ENCODE results near the gene RHOF. TPM values are rescaled to one million over a fixed set of nuclear protein-coding genes. Genes with fewer than 3 reads are reported as not detected.

RHOF gene
- total and polyA plus RNA-seq, 2 of the 8 experiments (the other 6 are each of a cell fraction or from before 2014, with no cell fraction given) = 23.8 to 31.9 TPM

DNA sequence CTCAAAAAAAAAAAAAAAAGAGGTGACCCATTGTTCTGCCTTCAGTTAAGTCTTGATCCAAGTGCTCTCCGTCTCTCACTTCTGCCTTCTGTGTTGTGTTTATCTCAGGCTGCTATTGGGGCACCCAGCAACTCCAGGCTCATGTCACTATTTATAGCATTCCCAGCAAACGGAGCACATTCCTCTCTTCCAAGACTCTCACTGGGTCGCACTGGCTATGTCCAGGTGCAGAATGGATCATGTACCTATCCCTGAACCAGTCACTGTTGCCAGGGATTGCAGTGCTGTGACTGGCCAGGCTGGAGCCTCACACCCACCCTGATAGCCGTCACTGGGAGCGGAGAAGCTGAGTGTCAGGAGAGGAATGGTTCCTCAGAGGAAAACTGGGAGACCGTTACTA, 31.2 kb downstream of the RHOF start:
- Histone ChIP-seq H4K20me1 (replicated peaks in 1 of 2; ENCODE audit: control insufficient read depth in 1 of 2, insufficient read depth in 2 of 2, low read length in 2 of 2) (peaks cover 0 to 3% of the 10 kb centered on the region in 2 experiments), H3K27me3 (replicated peaks in 1 of 4; ENCODE audit: control insufficient read depth in 3 of 4, extremely low read depth in 1 of 4, insufficient read depth in 3 of 4, low read length in 3 of 4) (no peaks in the 10 kb centered on the region), H3K36me3 (ENCODE audit: control insufficient read depth in 2 of 4, insufficient read depth in 4 of 4, low read length in 3 of 4) (peaks cover 0 to 11% (median 3%) of the 10 kb centered on the region in 4 experiments; a peak in 5 of 8 replicates), H2BK5ac (ENCODE audit: low read depth, low read length) (no peak overlapping the region; the same call in 1 of the 2 replicates), H3K79me1 (ENCODE audit: low read depth, low read length) (no peaks in the 10 kb centered on the region), H2BK15ac (ENCODE audit: low read length) (no peak overlapping the region), H3K14ac (ENCODE audit: insufficient read length) (no peak overlapping the region), H3K4me2 (ENCODE audit: insufficient read depth in 1 of 2, low read depth in 2 of 2, low read length in 2 of 2) (no peak overlapping the region), H3K23ac (ENCODE audit: insufficient read length) (no peak overlapping the region), H3K4ac (replicated peaks; ENCODE audit: insufficient read length, low read depth, low read length) (no peak overlapping the region), H3K9ac (replicated peaks in 1 of 4; ENCODE audit: extremely low read depth in 1 of 4, low read depth in 3 of 4, low read length in 3 of 4) (no peak overlapping the region), H2AFZ (ENCODE audit: low read length) (no peak overlapping the region), H3K56ac (replicated peaks; ENCODE audit: insufficient read length, low read depth, low read length) (no peak overlapping the region), H4K8ac (ENCODE audit: extremely low read depth, insufficient read depth, low read length) (no peak overlapping the region), H4K5ac (ENCODE audit: insufficient read length, low read depth, low read length) (no peak overlapping the region), H2AK5ac (ENCODE audit: low read depth, low read length) (no peak overlapping the region), H3K18ac (ENCODE audit: extremely low read depth, low read length) (no peak overlapping the region), H3K23me2 (ENCODE audit: low read depth, low read length) (no peaks in the 10 kb centered on the region), H3K4me1 (replicated peaks in 1 of 4; ENCODE audit: control insufficient read depth in 3 of 4, insufficient read depth in 4 of 4, low read length in 3 of 4) (no peaks in the 10 kb centered on the region; a peak in 2 of 7 replicates), H3K4me3 (ENCODE audit: extremely low read depth in 1 of 4, insufficient read depth in 2 of 4, low read depth in 3 of 4, low read length in 4 of 4) (no peak overlapping the region), H2BK120ac (replicated peaks; ENCODE audit: low read depth, low read length) (no peak overlapping the region), H2BK12ac (ENCODE audit: low read depth, low read length) (no peak overlapping the region), H3K79me2 (ENCODE audit: control insufficient read depth in 1 of 2, insufficient read depth in 2 of 2, low read length in 2 of 2) (no peaks in the 10 kb centered on the region), H2BK20ac (ENCODE audit: low read length) (no peak overlapping the region), H4K91ac (replicated peaks; ENCODE audit: insufficient read length, low read length) (no peak overlapping the region), H3K9me3 (ENCODE audit: insufficient read depth in 2 of 2, low read depth in 1 of 2, low read length in 1 of 2) (no peaks in the 10 kb centered on the region), H3K27ac (ENCODE audit: low read depth, low read length) (no peak overlapping the region)
- TF ChIP-seq ZNF274 (IDR thresholded peaks at IDR 0.05; ENCODE audit: borderline replicate concordance, extremely low read depth, low read length) = no peak
- TF ChIP-seq KDM4A (IDR thresholded peaks at IDR 0.05; ENCODE audit: low read depth, low read length, severe bottlenecking) = no peak
- TF ChIP-seq RNF2 (IDR thresholded peaks at IDR 0.05; ENCODE audit: borderline replicate concordance, low read depth, low read length, missing control alignments, poor library complexity, severe bottlenecking) = no peak
- TF ChIP-seq POLR2AphosphoS5 (IDR thresholded peaks at IDR 0.05; ENCODE audit: low read depth, low read length) = no peak
- no peak for TF ChIP-seq CHD1 (IDR thresholded peaks at IDR 0.05; ENCODE audit: low read depth, low read length)
- TF ChIP-seq JUND (IDR thresholded peaks at IDR 0.05; ENCODE audit: low read length) = no peak
- TF ChIP-seq RFX5 (IDR thresholded peaks at IDR 0.05; ENCODE audit: borderline replicate concordance, low read depth, low read length) = no peak
- TF ChIP-seq FOSL1 (IDR thresholded peaks at IDR 0.05; ENCODE audit: insufficient read depth, low read depth, low read length) = no peak
- no peak for TF ChIP-seq TCF12 (IDR thresholded peaks at IDR 0.05; ENCODE audit: low read depth, low read length)
- TF ChIP-seq CREB1 (IDR thresholded peaks at IDR 0.05) = no peak
- no peak for TF ChIP-seq SP4 (IDR thresholded peaks at IDR 0.05; ENCODE audit: low read length)
- TF ChIP-seq KDM5A (IDR thresholded peaks at IDR 0.05; ENCODE audit: low read length) = no peak
- no peak for TF ChIP-seq POU5F1 (IDR thresholded peaks at IDR 0.05; ENCODE audit: low read depth, low read length)
- no peak for TF ChIP-seq TBP (IDR thresholded peaks at IDR 0.05; ENCODE audit: low read depth, low read length)
- TF ChIP-seq HDAC6 (IDR thresholded peaks at IDR 0.05; ENCODE audit: low read depth, low read length) = no peak
- POLR2A ChIA-PET (ENCODE audit: partially characterized antibody) = interaction anchor here (0.6 to 1.5 kb wide), 3 partner anchors 11 to 227 kb away, joined by 3 to 5 read pairs (median 4); partner anchors contain the start of gene TMEM120B
- no peak for FAIRE-seq
- WGBS, 2 experiments (ENCODE audit: extremely low coverage in 1 of 2, insufficient coverage in 1 of 2, insufficient read length in 1 of 2, insufficient replicate concordance in 2 of 2, low coverage in 1 of 2, low lambda C conversion rate in 2 of 2, missing lambda C conversion rate in 1 of 2) = 95% methylated on average over 6 of the region's 6 CpGs; no CpG with 5 or more reads in 1 of the 2 experiments
- no peak for DNase-seq (ENCODE audit: low read depth in 1 of 2, low spot score in 2 of 2)
- CTCF ChIA-PET (ENCODE audit: partially characterized antibody) = interaction anchor here (5.6 kb wide), 1 partner anchor 12 kb away, joined by 24 read pairs; no protein-coding TSS in a partner anchor
